Right lobe of liver (tissue), 4 donors: ENCODE results near the gene MXD4.

Experiments
- POLR2A ChIP-seq: fragments of 450-650 bp; IDR thresholded peaks from one replicate; pipeline ENCODE4 v1.6.1; 2017; ENCODE audit warnings: antibody characterized with exemption, mild to moderate bottlenecking
- TF ChIP-seq, protein P1 (sequence below), 4 donors: fragments of 200-600 bp in 3 of 4; fragments of 450-650 bp in 1 of 4; IDR thresholded peaks; one replicate each; pipeline versions ENCODE4 v1.5.1 to v1.8.0; 2016 to 2022; ENCODE audit warnings: antibody characterized with exemption in 4 of 4, mild to moderate bottlenecking in 2 of 4
- donor health status: DM: no; HTN: no; CAD: no.
- donor health status: DM: no; HTN: no; CAD: no.
- donor health status: DM: no; HTN: yes; CAD: no.

DNA sequence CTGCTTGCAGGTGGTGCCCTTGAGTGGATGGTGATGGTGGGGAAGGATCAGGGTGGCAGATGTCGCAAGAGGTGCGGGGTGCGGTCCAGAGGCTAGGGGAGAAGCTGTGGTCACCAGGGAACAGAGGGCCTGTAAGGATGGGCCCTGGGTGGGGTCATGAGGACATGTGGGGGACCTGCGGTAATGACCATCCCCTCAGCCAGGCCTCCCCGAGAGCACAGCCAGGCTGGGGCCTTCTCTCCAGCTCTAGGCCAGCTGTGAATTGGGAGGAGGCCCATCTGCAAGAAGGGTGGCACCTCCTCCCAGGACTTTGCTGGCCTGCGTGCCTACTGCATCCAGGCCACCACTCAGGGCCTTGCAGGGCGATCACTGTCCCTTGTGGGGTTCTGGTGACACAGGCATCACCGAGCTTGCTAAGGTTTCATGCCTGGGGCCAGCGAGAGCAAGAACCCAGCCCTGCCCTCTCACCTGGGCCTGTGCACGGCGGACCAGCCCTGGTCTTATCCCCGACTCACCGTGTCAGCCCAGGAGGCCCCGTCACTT lies 34.1 kb upstream of the MXD4 start:
- TF ChIP-seq, protein P1, sequence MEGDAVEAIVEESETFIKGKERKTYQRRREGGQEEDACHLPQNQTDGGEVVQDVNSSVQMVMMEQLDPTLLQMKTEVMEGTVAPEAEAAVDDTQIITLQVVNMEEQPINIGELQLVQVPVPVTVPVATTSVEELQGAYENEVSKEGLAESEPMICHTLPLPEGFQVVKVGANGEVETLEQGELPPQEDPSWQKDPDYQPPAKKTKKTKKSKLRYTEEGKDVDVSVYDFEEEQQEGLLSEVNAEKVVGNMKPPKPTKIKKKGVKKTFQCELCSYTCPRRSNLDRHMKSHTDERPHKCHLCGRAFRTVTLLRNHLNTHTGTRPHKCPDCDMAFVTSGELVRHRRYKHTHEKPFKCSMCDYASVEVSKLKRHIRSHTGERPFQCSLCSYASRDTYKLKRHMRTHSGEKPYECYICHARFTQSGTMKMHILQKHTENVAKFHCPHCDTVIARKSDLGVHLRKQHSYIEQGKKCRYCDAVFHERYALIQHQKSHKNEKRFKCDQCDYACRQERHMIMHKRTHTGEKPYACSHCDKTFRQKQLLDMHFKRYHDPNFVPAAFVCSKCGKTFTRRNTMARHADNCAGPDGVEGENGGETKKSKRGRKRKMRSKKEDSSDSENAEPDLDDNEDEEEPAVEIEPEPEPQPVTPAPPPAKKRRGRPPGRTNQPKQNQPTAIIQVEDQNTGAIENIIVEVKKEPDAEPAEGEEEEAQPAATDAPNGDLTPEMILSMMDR (IDR thresholded peaks at IDR 0.05): no peak
- TF ChIP-seq POLR2A: no peak
